ENCODE data around the gene ADPRHL1. TPM values are rescaled to one million over a fixed set of nuclear protein-coding genes. Genes with fewer than 3 reads are reported as not detected.
"Not testable (repeated sequence)": the region's sequence is repeated elsewhere in the genome, so short reads cannot be mapped to it uniquely, and the experiment has no call there.

Gene ADPRHL1
- total and polyA plus RNA-seq, 4 donors = 0.28 to 0.67 (median 0.55) TPM

DNA sequence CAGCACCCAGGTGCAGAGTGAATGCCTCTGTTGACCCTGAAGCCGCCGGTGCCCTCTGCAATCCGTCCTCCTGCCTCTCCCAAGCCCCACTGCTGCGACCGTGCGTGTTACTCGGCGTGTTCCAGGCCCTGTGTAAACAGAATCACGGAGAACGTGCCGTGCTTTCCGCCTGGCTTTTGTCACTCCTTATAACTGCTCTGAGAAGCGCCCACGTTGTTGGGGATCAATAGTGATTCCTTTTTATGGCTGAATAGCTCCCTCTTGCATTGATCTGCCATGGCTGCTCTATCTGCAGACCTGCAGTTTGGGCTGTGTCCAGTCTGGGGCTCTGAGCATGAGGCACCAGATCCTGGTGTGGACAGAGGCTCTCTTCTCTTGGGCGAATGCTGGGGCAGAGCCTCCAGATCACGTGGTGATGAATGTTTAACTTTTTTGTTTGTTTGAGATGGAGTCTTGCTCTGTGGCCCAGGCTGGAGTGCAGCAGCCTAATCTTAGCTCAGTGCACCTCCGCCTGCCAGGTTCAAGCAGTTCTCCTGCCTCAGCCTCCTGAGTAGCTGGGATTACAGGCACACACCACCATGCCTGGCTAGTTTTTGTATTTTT lies 15.8 kb downstream of the ADPRHL1 start:
- Histone ChIP-seq H3K4me1 (ENCODE audit: control insufficient read depth in 4 of 4, insufficient read depth in 4 of 4, low read length in 3 of 4) (peaks cover 2 to 8% (median 5%) of the 10 kb centered on the region in 4 donors), H3K9me3 (ENCODE audit: control insufficient read depth in 4 of 4, low read length in 3 of 4) (no peaks in the 10 kb centered on the region), H3K27ac (ENCODE audit: low read depth in 1 of 2, low read length in 2 of 2) (no peak overlapping the region), H3K9ac (ENCODE audit: low read depth in 1 of 2, low read length in 2 of 2) (no peak overlapping the region), H3K36me3 (ENCODE audit: control insufficient read depth in 4 of 4, insufficient read depth in 3 of 4, low read depth in 1 of 4, low read length in 3 of 4) (peaks cover 0 to 3% (median 0%) of the 10 kb centered on the region in 4 donors), H3K27me3 (ENCODE audit: control insufficient read depth in 4 of 4, insufficient read depth in 4 of 4, low read length in 3 of 4) (no peaks in the 10 kb centered on the region), H3K4me3 (ENCODE audit: low read depth in 1 of 3, low read length in 3 of 3) (no peak overlapping the region)
- DNase-seq (ENCODE audit: low spot score) = no peak
- TF ChIP-seq RXRA (IDR thresholded peaks at IDR 0.05) (peak; percentile 43 to 63), CTCF (IDR thresholded peaks at IDR 0.05; ENCODE audit: low read depth, low read length, missing input control) (no peak), TAF1 (conservative IDR thresholded peaks at IDR 0.05) (peak; percentile 63), FOXA1 (IDR thresholded peaks at IDR 0.05) (peak; percentile 41), YY1 (IDR thresholded peaks at IDR 0.05) (peak; percentile 79), HNF4G (IDR thresholded peaks at IDR 0.05) (no peak), MAX (IDR thresholded peaks at IDR 0.05) (no peak), EGR1 (IDR thresholded peaks at IDR 0.05; ENCODE audit: low read depth in 2 of 2) (no peak), RAD21 (IDR thresholded peaks at IDR 0.05) (peak in 1 of 2 donors; percentile 60), NR2F2 (IDR thresholded peaks at IDR 0.05) (no peak), HNF4A (conservative IDR thresholded peaks at IDR 0.05) (peak; percentile 45 to 57), SP1 (IDR thresholded peaks at IDR 0.05) (peak; percentile 67), FOXA2 (IDR thresholded peaks at IDR 0.05) (peak; percentile 27)
- TF ChIP-seq, protein P1, sequence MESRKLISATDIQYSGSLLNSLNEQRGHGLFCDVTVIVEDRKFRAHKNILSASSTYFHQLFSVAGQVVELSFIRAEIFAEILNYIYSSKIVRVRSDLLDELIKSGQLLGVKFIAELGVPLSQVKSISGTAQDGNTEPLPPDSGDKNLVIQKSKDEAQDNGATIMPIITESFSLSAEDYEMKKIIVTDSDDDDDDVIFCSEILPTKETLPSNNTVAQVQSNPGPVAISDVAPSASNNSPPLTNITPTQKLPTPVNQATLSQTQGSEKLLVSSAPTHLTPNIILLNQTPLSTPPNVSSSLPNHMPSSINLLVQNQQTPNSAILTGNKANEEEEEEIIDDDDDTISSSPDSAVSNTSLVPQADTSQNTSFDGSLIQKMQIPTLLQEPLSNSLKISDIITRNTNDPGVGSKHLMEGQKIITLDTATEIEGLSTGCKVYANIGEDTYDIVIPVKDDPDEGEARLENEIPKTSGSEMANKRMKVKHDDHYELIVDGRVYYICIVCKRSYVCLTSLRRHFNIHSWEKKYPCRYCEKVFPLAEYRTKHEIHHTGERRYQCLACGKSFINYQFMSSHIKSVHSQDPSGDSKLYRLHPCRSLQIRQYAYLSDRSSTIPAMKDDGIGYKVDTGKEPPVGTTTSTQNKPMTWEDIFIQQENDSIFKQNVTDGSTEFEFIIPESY (IDR thresholded peaks at IDR 0.05) = no peak
- 36% methylated on average over 17 of the region's 17 CpGs for WGBS

DNA sequence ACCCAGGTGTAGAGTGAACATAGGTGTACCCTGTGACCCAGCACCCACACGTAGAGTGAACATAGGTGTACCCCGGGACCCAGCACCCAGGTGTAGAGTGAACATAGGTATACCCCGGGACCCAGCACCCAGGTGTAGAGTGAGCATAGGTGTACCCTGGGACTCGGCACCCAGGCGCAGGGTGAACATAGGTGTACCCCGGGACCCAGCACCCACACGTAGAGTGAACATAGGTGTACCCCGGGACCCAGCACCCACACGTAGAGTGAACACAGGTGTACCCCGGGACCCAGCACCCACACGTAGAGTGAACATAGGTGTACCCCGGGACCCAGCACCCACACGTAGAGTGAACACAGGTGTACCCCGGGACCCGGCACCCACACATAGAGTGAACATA lies 16.4 kb downstream of the ADPRHL1 start:
- H3K27me3 ChIP-seq (ENCODE audit: control insufficient read depth in 4 of 4, insufficient read depth in 4 of 4, low read length in 3 of 4); H3K27ac ChIP-seq (ENCODE audit: low read depth in 1 of 2, low read length in 2 of 2); H3K4me3 ChIP-seq (ENCODE audit: low read depth in 1 of 3, low read length in 3 of 3); H3K9me3 ChIP-seq (ENCODE audit: control insufficient read depth in 4 of 4, low read length in 3 of 4); H3K9ac ChIP-seq (ENCODE audit: low read depth in 1 of 2, low read length in 2 of 2); H3K36me3 ChIP-seq (ENCODE audit: control insufficient read depth in 4 of 4, insufficient read depth in 3 of 4, low read depth in 1 of 4, low read length in 3 of 4); DNase-seq (ENCODE audit: low spot score); H3K4me1 ChIP-seq (ENCODE audit: control insufficient read depth in 4 of 4, insufficient read depth in 4 of 4, low read length in 3 of 4): not testable (repeated sequence)
- WGBS = 98% methylated on average over 15 of the region's 15 CpGs

- WGBS = 95% methylated on average over 15 of the region's 15 CpGs
- not testable (repeated sequence) for H3K36me3 ChIP-seq (ENCODE audit: control insufficient read depth in 4 of 4, insufficient read depth in 3 of 4, low read depth in 1 of 4, low read length in 3 of 4); H3K27ac ChIP-seq (ENCODE audit: low read depth in 1 of 2, low read length in 2 of 2); DNase-seq (ENCODE audit: low spot score); H3K4me3 ChIP-seq (ENCODE audit: low read depth in 1 of 3, low read length in 3 of 3); H3K4me1 ChIP-seq (ENCODE audit: control insufficient read depth in 4 of 4, insufficient read depth in 4 of 4, low read length in 3 of 4); H3K27me3 ChIP-seq (ENCODE audit: control insufficient read depth in 4 of 4, insufficient read depth in 4 of 4, low read length in 3 of 4); H3K9me3 ChIP-seq (ENCODE audit: control insufficient read depth in 4 of 4, low read length in 3 of 4); H3K9ac ChIP-seq (ENCODE audit: low read depth in 1 of 2, low read length in 2 of 2)
Observed at GRCh38 chr13:113435907-113436306, 17.4 kb downstream of the ADPRHL1 start.
